GM20431 (cell line): Measurements from ENCODE around the gene PCSK7.

Source experiments
- in situ Hi-C: fragments of 300-500 bp; cut with MseI, MboI; formaldehyde crosslinking; loops from one replicate; pipeline ENCODE4 v1.15.0; 2020; ENCODE audit warnings: low sequenced_read_pairs; ENCODE audit not compliant: unreplicated experiment

The PCSK7 gene

DNA sequence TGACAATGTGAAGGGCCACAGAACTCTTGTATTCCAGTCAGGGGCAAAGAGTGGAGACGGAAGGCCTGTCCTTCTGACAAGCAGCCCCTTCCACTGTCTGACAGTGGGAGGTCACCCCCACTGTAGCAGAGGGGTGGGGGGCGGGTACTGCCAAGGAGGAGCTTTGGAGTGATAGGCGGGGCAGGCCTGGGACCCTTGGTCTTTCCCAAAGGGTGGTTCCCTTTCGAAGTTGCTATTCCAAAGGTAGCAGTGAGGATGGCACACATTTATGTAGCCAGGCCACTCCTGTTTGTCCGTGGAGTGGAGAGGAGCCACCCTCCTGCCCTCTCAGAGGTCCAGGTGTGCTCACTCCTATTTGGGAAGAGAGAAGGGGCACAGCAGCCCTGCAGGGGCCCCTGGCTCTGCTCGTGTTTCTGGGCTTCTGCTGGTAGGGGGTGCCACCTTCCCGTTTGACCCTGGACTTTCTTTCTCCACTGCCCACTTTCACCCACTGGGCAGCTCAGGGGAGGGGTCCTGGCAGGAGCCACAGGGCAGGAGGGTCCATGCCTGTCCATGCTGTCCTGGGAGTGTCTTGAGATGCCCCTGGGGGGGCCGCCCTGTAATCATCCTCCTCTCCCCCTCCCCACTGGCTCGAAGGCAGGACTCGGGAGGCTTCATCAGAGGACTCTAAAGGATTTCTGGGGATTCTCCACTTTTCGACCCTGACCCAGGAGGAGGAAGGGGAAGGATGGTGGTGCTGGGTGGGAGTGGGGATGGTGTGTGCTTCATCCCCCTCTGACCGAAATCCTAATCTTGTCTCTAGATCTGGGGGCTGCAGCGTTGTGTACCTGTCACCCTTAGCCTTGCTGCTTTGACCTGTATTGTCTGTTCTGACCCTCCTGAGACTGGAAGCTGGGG lies 31.7 kb downstream of the PCSK7 start:
- in situ Hi-C loops = no loop called here

DNA sequence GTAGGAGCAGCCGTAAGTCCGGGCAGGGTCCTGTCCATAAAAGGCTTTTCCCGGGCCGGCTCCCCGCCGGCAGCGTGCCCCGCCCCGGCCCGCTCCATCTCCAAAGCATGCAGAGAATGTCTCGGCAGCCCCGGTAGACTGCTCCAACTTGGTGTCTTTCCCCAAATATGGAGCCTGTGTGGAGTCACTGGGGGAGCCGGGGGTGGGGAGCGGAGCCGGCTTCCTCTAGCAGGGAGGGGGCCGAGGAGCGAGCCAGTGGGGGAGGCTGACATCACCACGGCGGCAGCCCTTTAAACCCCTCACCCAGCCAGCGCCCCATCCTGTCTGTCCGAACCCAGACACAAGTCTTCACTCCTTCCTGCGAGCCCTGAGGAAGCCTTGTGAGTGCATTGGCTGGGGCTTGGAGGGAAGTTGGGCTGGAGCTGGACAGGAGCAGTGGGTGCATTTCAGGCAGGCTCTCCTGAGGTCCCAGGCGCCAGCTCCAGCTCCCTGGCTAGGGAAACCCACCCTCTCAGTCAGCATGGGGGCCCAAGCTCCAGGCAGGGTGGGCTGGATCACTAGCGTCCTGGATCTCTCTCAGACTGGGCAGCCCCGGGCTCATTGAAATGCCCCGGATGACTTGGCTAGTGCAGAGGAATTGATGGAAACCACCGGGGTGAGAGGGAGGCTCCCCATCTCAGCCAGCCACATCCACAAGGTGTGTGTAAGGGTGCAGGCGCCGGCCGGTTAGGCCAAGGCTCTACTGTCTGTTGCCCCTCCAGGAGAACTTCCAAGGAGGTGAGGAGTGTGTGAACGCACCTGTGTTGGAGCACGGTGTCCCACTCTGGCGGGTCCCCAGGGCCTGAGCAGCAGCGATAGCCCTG lies 32.6 kb downstream of the PCSK7 start, which contains the start of gene TAGLN:
Gene TAGLN (plus strand): TSS at position 318 of the 863 bp plus-strand sequence. CDS start 3,644 bp downstream, outside the sequence.
- in situ Hi-C loops = no loop called here

DNA sequence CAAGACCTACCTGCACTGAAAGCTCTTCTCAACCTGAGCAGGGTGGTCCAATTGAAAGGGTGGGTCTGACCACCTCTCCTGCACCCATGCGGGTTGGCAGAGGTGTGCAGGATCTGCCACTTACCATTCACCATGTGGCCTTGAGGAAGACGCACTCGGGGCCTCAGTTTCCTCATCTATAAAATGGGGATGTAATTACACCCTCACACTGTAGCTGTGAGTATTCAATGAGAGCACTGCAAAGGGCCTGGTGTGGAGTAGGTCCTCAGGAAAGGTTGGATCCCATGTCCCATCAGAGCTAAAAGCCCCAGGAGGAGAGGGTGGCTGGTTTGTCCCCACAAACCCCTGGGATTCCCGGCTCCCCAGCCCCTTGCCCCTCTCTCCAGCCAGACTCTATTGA lies 33.3 kb downstream of the PCSK7 start:
- in situ Hi-C loops = no loop called here

DNA sequence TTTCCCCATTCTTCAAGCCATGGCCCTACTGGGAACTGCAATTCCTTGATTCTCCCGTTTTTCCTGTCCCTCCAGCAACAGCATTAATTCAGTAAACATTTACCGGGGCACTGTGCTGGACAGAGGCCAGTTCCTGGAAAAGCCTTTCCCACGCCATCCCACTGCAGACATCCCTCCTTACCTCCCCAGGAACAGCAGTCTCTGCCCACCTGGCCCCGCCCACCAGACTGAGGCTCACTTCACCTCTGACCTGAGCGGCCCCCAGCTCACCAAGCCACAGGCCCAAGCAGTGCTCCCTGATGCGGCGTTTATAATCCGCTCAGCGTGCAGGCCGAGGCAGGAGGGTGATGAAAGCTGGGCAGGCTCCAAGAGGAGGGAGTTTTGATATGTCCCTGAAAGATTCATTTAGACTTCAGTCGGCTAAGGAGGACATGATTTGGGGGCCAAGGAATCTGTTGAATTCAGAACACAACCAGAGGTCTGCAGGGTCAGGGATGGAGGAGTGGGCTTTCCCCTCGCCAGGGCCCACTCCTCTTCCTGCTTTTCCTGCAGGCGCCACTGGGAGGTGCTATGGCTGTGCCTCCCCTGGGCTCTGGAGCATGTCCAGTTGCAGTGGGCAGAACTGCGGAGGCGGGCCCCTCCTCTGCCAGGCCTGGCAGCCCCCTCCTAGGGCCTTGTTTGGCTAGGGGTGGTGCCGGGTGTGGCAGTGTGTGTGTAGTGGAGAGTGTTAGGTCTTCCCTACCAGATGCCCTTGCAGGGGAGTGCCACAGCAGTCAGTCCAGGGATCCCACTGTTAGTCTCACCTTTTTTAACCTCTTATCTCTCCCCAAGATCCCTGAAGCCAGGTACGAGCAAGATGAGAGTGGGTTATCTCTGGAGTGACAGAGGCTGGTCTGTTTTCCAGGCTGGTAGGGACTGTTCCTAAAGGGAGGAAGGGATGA lies 34.1 kb downstream of the PCSK7 start:
- in situ Hi-C loops = no loop called here

DNA sequence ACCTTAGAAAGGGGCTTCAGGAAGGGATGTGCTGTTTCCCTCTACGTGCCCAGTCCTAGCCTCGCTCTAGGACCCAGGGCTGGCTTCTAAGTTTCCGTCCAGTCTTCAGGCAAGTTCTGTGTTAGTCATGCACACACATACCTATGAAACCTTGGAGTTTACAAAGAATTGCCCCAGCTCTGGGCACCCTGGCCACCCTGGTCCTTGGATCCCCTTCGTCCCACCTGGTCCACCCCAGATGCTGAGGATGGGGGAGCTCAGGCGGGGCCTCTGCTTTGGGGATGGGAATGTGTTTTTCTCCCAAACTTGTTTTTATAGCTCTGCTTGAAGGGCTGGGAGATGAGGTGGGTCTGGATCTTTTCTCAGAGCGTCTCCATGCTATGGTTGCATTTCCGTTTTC lies 34.9 kb downstream of the PCSK7 start:
- in situ Hi-C loops = no loop called here

DNA sequence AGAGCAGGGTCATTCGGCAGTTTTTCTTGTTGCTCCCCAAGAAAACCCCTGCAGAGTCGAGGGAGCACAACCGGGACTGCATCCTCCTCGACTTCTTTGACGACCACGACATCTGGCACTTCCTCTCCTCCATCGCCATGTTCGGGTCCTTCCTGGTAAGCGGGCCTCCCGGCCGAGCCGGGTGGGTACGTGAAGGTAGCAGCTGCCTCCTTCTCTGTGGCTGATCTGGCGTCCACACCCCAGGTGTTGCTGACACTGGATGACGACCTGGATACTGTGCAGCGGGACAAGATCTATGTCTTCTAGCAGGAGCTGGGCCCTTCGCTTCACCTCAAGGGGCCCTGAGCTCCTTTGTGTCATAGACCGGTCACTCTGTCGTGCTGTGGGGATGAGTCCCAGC lies 36.1 kb downstream of the PCSK7 start:
- in situ Hi-C loops = no loop called here

DNA sequence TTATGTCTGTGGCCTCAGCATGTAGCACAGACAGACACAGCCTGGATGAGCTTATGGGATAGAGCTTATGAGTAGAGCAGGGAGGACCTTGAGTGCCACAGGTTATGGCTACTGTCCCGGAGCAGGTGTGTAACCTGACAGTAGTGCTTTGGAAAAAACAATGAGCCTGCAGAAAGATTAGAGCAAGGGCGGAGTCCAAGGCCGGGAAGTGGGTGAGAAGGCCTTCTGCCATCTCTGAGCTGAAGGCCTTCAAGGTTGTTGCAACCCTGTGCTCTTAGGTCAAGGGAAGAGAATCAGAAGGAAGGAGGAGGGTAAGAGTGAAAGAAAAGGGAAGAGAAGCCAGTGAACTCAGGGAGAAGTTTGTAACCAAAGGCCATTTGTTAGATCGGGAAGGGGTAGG lies 36.6 kb downstream of the PCSK7 start:
- in situ Hi-C loops = no loop called here

DNA sequence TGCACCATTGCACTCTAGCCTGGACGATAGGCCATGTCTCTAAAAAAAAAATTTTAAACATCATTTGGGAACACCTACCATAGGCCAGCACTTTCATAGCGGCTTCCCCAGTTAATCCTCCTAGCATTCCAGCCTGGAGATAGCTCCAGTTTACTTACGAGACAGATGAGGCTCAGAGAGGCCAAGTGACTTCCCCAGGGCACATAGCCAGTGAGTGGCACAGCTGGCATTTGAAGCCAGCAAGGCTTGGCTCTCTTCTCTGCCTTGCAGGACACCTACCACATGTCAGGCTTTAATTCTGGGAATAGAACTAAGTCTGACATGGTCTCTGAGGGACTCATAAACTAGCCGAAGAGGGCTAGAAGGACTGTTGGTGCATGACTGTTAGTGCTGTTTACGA lies 37.6 kb downstream of the PCSK7 start:
- in situ Hi-C loops = no loop called here

DNA sequence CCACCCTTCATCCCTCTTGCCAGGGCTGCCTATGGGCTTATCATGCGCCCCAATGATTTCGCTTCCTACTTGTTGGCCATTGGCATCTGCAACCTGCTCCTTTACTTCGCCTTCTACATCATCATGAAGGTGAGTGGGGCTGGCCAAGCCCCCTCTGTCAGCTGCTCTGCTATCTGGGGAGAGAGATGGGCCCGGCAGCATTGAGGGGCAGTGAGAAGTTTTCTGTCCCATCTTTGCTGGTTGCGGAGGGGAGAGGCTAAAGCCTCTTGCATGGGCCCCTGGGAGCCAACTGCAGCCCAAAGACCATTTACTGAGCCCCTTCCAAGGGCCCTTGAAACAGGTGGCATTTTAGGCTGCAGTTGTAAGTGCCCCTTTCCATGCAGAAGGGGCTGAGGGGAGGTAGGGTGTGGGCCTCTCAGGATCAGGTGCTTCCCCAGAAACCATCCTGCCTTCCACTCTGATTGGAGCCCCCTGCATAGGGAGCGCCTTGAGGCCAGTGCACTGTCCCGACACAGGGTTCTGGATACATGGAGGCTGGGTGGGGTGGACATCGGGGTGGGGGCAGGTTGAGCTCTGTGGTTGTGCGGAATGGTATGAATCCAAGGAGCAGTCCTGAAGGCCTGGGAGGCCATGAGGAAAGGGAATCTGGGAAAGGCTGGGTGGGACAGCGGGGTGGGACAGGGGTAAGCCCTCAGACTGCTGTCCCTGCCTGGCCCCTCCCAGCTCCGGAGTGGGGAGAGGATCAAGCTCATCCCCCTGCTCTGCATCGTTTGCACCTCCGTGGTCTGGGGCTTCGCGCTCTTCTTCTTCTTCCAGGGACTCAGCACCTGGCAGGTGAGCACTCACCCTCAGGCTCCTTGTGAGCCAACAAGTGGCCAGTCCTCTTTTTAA lies 38.5 kb downstream of the PCSK7 start:
- in situ Hi-C loops = no loop called here

DNA sequence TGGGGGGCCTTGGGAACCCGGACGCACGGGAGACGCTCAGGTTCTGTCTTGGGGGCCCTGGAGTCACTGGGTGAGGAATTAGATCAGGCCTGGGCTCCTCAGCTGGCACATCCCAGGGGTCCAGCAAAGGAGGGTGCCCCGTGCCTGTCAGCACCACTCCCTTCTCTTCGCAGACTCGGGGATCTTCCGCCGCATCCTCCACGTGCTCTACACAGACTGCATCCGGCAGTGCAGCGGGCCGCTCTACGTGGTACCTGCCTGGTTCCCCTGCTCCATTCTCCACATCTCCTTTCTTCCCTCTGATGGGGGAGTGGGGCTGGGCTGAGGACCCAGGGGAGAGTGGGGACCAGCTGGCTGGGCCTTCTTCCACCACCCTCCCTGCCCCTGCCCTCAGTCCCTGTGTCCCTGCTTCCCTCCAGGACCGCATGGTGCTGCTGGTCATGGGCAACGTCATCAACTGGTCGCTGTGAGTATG lies 39.4 kb downstream of the PCSK7 start:
- in situ Hi-C loops = no loop called here

DNA sequence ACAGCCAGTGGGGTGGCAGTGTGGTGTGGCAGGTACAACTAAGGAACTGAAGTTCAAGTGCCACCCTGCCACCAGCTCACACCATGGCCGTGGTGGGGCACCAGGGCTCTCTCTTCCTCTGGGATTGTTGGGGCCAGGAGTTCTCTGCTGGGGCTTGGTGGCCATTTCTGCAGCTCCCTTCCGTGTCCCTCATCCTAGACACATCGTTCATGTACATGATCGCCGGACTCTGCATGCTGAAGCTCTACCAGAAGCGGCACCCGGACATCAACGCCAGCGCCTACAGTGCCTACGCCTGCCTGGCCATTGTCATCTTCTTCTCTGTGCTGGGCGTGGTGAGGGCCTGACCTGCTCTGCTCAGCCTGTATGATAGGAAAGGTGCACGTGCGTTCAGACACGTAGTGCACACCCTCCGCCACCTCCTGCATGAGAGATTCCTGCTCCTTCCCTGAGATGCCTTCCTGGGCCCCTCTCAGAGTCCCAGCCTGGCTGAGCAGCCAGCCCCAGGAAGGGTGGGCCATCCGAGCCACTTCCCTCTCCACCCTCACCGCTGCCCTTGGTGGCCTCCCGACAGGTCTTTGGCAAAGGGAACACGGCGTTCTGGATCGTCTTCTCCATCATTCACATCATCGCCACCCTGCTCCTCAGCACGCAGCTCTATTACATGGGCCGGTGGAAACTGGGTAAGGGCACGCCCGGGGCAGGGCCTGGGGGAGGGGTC lies 40.0 kb downstream of the PCSK7 start:
- in situ Hi-C loops = no loop called here

DNA sequence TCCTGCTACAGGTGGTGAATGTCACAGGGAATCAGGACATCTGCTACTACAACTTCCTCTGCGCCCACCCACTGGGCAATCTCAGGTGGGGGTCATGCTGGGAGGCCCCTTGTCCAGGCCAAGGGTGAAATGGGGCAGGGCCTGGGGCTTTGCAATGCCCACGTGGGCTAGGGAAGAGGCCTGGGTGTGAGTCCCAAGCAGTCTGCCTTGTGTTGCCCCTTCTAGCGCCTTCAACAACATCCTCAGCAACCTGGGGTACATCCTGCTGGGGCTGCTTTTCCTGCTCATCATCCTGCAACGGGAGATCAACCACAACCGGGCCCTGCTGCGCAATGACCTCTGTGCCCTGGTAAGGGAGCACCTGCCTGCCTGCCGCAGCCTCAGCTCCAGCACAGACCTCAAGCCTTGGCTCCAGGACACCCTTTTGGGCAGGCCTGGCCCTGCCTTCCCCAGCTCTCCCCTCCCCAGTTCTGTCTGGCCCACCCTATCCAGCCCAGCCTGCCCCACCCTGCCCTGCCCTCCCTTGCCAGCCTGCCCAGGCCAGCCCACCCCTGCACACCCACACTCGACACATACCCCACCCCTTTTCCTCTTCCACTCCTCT lies 41.8 kb downstream of the PCSK7 start:
- in situ Hi-C loops = no loop called here

DNA sequence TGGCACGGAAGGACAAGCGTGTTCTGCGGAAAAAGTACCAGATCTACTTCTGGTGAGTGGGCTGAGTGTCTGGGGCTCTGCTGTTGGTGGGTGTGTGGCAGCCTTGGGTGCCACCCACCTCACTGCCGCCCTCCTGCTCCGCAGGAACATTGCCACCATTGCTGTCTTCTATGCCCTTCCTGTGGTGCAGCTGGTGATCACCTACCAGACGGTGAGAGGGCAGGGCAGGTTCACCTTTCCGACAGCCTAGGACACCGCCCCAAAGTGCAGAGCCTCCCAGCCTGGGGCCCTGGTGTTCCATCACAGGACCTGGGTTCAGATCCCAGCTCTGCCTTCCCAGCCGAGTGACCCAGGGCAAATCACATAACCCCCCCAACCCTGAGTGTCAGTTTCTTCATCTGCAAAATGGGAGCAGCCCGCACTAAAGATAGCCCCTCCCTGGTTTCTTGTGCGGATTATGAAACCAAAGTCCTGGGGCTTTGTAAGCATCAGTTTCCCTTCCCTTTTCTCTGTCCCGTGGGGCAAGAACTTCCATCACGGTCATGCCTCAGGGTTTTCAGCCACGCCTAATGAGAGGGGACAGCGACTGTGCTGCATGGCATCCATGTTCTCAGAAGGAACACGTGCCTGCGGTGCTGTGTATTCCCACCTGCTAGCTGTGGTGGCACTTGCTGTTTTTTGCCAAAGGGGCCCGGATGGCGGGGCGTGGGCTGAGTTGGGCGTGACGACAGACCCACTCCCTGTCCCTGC lies 42.5 kb downstream of the PCSK7 start:
- in situ Hi-C loops = no loop called here

DNA sequence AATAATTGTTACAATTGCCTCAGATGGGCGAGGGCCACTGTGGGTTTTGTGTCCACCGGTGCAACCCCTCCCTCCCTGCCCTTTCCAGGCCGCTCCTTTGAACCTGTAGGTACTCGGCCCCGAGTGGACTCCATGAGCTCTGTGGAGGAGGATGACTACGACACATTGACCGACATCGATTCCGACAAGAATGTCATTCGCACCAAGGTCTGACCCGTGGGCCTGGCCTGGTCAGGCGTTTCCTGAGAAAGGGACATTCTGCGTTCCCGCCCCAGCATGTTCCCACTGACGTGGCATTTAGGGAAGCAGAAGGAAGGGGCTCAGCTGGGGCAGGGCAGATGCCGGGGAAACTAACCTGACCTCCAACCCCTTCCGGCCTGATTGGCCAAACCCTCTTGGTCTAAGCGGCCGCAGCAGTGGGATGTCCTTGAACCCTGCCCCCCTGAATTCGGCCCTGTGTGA lies 43.2 kb downstream of the PCSK7 start:
- in situ Hi-C loops = no loop called here

DNA sequence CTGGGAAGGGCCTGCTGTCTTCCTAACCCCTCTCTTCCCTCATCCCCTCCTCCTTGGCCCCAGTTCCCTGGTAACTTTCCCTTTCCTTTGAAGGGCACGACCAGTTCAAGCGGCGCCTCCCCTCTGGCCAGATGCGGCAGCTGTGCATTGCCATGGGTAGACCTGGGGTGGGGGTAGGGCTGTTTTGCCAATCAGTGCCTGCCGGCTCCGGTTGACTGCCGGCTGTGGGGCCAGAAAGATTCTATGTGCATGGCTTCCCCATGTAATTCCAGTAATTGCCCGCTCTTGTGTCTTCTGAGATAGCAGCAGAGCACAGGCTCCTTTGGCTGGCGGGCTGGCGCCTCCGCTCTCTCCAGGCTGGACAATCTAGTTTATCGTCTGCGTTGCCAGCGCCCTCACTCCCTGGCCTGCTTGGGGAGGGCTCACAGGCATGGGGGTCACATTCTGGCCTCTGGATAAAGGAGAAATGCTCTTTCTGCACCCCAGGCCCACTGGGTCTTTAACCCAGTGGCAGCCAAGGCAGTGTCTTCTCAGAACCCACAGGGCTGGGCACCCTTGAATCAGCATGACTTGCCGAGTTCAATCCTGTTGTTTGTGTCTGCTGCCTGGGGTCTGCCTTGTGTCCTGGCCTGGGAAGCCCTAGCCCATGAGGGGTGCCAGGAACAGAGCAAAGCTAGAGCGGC lies 43.9 kb downstream of the PCSK7 start:
- in situ Hi-C loops = no loop called here

DNA sequence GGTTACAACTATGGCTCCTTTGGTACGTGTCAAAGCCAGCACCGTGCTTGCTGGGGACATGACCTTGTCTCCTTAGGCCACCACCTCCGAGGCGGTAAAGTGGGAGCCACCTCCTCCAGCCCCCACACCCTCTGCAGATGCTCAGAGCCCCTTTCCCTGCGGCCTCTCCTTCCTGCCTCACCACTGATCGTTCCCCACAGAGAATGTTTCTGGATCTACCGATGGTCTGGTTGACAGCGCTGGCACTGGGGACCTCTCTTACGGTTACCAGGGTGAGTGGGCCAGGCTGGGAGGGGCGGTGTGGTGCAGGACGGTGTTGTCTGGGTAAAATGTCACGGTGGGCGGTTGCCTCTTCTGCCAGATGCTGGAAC lies 44.5 kb downstream of the PCSK7 start:
- in situ Hi-C loops = no loop called here

DNA sequence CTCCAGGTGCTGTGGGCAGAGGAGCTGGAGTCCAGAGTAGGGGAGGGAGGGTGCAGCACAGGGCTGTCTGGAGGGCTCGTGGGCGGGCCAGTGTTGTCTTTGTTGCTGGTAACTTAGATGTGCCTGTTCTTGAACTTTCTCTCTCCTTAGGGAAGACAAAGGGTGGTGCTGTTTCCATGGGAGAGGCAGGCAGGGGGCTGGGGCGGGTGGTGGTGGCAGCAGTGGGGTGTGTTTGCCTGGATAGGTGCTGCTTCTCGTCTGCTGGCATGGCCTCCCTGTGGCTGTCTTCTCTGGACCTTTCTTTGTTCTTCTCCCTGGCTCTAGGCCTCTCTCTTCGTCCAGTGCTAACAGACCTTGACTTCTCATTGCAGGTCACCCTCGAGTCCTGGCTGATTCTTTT lies 44.9 kb downstream of the PCSK7 start:
- in situ Hi-C loops = no loop called here
